Fibroblast of peridontal ligament (primary cell): ENCODE data around the gene KRTAP25-1.

Source experiments
- DNase-seq: peaks from one replicate; pipeline ENCODE4 v3.0.0-alpha.2; 2010; ENCODE audit errors: extremely low read depth

KRTAP25-1 gene

GRCh38 chr21:30289215-30289614, at the start of gene KRTAP25-1:
TSS of gene KRTAP25-1 (minus strand) at chr21:30289514. CDS start at chr21:30289490, 24 bp downstream.
- DNase-seq = no peak

DNA sequence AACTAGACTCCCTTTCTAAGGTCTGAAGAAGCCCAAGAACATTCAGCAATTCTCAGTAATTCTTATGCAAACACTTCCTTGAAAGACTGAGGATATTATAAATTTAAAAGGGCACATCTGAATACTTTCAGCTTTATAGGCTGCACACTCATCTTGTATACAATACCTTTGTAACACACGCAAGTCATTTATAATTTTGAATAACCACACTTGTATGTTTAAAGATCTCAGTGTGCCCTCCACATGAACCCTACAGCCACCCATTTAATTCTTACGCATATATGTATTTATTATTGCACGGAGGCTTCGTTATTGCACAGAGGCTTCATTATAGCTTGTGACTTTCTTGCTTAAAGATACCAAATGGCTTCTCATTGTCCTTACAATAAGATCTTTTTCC, 49.4 kb upstream of the KRTAP25-1 start:
- no peak for DNase-seq

DNA sequence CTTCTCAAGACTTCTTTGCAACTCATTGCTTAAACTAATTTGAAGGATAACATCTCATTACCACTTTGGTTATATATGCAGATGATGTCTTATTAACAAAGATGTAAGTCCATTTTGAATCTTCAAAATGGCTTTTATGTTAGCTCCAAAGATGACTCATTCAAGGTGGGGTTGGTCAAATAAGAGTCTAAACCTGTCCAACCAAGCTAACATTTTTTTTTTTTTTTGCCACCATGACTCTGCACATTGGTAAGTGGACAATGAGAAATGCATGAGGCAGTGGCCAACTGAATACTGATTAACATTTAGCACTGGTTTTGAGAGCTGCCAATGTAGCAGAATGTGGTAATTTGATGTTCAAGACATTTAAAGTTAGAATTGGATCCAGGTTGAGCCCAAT, 48.5 kb upstream of the KRTAP25-1 start:
- no peak for DNase-seq

DNA sequence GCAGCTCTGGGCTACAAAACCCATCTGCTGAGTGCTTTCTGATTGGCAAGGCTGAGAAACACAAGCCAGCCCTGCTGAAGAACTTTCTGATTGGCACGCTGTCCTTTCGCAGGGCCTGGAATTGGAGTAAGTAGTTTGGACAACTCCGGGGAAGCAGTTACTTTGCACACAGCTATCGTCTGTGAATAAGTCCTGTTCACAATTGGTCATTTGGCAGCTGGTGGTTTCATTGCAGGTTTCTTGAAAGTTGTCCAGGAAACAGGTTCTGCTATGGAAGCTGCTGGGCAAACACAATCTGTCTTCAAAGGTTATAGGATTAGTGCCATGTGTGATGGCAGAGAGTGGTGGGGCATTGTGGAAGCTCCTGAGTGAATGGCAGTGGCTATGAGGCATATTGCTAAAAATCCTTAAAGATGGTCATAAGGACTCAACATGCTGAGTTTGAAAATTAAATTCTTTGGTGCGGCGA, 48.0 kb upstream of the KRTAP25-1 start, which contains the start of gene KRTAP27-1:
Gene KRTAP27-1, minus strand, starts transcription at position 419 of the 469 bp plus-strand sequence. Its CDS starts 26 bp downstream, at position 393.
- no peak for DNase-seq

- no peak for DNase-seq
Observed at GRCh38 chr21:30336596-30336995, 47.3 kb upstream of the KRTAP25-1 start.

DNA sequence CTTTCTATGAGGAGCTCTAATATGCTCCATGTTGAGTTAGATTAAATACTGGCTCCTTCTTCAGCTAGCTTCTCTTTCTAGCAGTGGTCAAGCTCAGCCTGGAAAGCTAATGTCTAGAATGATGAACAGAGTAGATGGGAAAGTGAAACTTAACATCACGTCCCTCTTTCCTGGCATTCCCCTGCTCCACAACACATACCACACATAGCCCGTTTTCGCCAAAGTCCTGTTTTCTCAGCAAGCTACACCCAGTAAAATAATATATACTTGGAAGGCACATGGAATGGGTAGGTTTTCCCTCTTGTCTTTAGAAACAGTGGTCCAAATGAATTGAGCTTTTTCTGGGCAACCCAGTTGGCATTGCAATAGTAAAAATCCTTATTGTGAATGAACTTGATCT, 44.4 kb upstream of the KRTAP25-1 start:
- no peak for DNase-seq

DNA sequence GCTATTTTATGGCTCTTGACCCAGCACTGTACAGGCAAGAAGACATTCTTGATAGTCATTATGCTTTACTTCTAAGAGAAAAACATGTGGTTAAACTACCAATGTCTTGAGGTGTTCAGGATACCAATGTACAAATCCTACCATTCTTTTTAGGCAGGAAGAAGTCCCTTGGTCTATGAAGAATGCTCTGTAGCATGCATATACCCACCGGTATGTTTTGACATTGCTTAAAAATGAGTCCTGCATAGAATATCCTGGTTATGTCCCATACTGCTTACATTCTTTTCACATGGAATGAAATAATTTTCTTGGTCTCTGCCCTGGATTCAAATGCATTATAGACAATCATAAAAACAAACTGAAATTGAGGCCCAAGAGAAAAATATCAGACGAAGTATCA, 43.4 kb upstream of the KRTAP25-1 start:
- DNase-seq = no peak

- no peak for DNase-seq
Observed at GRCh38 chr21:30329203-30329875, 40.0 kb upstream of the KRTAP25-1 start.

DNA sequence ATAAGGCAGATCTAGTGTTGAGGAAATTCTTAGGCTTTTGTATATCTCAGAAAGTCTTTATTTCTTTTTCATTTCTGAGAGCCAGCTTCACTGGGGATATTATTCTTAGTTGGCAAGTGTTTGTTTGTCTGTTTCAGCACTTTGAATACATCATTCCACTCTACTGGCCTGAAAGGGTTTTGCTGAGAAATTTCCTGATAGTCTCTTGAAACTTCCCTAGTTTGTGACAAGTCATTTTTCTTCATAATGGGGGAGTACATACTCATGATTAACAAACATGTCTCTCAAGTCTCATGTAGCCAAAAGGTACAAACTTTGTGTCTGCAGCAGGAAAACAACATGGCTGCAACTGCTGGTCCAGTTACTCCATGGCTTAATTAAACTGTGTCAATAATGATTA, 37.1 kb upstream of the KRTAP25-1 start:
- DNase-seq = no peak

- DNase-seq = no peak
Observed at GRCh38 chr21:30320215-30320614, 30.9 kb upstream of the KRTAP25-1 start, which contains the start of gene KRTAP26-1. TSS of gene KRTAP26-1 (minus strand) at chr21:30320315. CDS start at chr21:30320035, 280 bp downstream.

DNA sequence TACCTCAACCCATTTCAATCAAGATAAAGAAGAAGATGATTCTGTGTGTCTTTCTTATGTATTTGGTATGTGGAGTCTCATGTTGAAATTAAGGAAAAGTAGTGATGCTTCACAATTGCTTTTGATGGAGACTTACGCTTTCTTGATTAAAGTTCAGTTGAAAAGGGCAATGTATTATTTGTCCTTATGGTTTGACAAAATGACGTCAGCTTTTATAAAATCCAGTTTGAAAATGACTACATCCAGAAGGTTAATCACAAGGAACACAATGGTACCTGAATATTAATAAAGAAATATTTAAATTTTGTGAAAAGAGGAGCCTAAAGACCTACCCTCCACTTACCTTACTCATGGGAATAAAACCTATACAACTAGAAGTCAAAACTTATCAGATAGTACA, 26.4 kb upstream of the KRTAP25-1 start:
- DNase-seq = no peak

- no peak for DNase-seq
Observed at GRCh38 chr21:30306884-30307283, 17.6 kb upstream of the KRTAP25-1 start.

- DNase-seq = no peak
Observed at GRCh38 chr21:30305136-30305535, 15.8 kb upstream of the KRTAP25-1 start.

DNA sequence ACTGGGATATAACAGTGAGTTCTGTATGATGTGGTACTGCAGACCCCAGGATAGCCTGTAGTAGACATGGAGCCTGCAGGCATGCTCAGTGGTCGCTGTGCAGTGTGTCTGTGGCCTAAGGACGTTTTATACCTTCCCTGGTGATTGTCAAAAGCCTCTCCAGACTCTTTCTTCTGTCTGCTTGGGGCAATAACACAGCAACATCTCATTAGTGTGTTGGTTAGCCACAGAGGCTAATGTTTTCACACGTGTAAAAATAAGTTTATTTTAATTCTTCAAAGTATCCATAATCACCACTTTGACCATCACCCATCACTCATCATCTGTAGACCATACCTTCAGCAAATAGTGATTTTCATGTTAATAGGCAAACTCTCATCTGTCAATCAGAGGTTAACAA, 6.5 kb downstream of the KRTAP25-1 start, which contains the start of gene KRTAP24-1:
Gene KRTAP24-1, minus strand, starts transcription at position 101 of the 400 bp plus-strand sequence. Its CDS starts 18 bp downstream, at position 83.
- no peak for DNase-seq

- no peak for DNase-seq
Observed at GRCh38 chr21:30271611-30272010, 17.7 kb downstream of the KRTAP25-1 start.

- DNase-seq = no peak
Observed at GRCh38 chr21:30271156-30271555, 18.2 kb downstream of the KRTAP25-1 start.

DNA sequence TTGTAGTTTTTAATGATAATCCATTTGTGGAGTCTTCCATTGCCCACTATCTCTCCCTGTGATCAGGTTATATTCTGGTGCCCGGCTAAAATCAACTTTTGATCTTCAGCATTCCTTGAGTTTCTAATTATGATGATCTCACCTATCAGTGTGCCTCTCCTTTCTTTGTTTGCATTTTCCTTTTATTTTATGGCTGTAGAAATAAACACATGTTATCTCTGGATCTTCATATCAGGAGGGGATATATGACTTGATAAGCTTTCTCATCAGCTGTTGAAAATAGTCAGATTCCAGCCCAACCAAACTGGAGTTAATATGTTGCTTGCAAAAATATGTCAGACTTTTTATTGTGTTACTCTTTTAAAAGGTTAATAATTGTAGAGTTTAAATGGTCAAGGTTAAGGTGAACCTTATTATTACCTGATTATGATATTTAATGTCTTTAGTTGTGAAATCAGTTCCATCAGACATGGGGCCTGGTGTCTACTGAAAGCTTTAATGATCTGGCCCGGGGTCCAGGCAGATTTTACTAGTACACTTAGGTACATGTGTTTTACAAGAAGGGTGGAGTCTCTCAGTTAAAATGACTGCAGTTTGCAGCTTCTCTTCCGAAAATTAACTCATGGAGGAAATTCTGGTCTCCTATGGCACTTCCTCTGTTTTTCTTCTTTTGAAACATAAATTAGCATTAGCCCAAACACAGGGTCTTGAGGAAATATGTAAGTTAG, 19.3 kb downstream of the KRTAP25-1 start:
- DNase-seq = no peak

GRCh38 chr21:30268608-30269197, 20.6 kb downstream of the KRTAP25-1 start:
- DNase-seq = no peak

GRCh38 chr21:30257773-30258172, 31.5 kb downstream of the KRTAP25-1 start:
- no peak for DNase-seq

GRCh38 chr21:30256100-30256499, 33.2 kb downstream of the KRTAP25-1 start:
- no peak for DNase-seq

- DNase-seq = no peak
Observed at GRCh38 chr21:30255679-30256078, 33.6 kb downstream of the KRTAP25-1 start.

GRCh38 chr21:30251781-30252180, 37.5 kb downstream of the KRTAP25-1 start:
- no peak for DNase-seq
